HepG2 (cell line): ENCODE data around the gene ZFYVE28. TPM values are rescaled to one million over a fixed set of nuclear protein-coding genes. Genes with fewer than 3 reads are reported as not detected.
A peak's percentile ranks its signal among the peaks of the same experiment; 100 is the strongest.

Experiments used
- AGO2 ChIP-seq: fragments of 200-400 bp; formaldehyde crosslinking; optimal IDR thresholded peaks from 2 replicates; pipeline ENCODE3; 2017; ENCODE audit warnings: mild to moderate bottlenecking, low read depth, low read length, moderate library complexity
- BHLHE40 ChIP-seq: IDR thresholded peaks from 2 replicates; pipeline ENCODE4 v1.6.1; 2011; ENCODE audit warnings: low read length, improper control_type of control experiment
- EEA1 ChIP-seq: sonication (generic); formaldehyde crosslinking; IDR thresholded peaks from 2 replicates; pipeline ENCODE4 v1.5.1; 2020; ENCODE audit warnings: mild to moderate bottlenecking, missing genetic modification reagents, borderline replicate concordance
- HIVEP1 ChIP-seq: sonication (generic); formaldehyde crosslinking; IDR thresholded peaks from 2 replicates; pipeline ENCODE4 v1.4.0; 2020; ENCODE audit warnings: mild to moderate bottlenecking, missing genetic modification reagents
- KAT8 ChIP-seq: IDR thresholded peaks from 2 replicates; pipeline ENCODE4 v1.6.1; 2016; ENCODE audit warnings: missing genetic modification reagents, missing compliant biosample characterization
- KLF9 ChIP-seq: IDR thresholded peaks from 2 replicates; pipeline ENCODE4 v1.6.1; 2016; ENCODE audit warnings: low read depth
- SOX6 ChIP-seq, 2 experiments: fragments of 450-650 bp in 1 of 2; sonication (generic) in 1 of 2; formaldehyde crosslinking in 1 of 2; IDR thresholded peaks; 2 replicates each; pipeline versions ENCODE4 v1.4.0 to v1.6.1; 2017 to 2020; ENCODE audit warnings: antibody characterized with exemption in 1 of 2, mild to moderate bottlenecking in 1 of 2, missing genetic modification reagents in 1 of 2
- WIZ ChIP-seq: sonication (generic); formaldehyde crosslinking; IDR thresholded peaks from 2 replicates; pipeline ENCODE4 v1.5.1; 2020; ENCODE audit warnings: mild to moderate bottlenecking, missing genetic modification reagents
- ZFP41 ChIP-seq: sonication (generic); formaldehyde crosslinking; IDR thresholded peaks from 2 replicates; pipeline ENCODE4 v1.4.0; 2020; ENCODE audit warnings: mild to moderate bottlenecking, missing genetic modification reagents, borderline replicate concordance
- ZMYM2 ChIP-seq: sonication (generic); formaldehyde crosslinking; IDR thresholded peaks from 2 replicates; pipeline ENCODE4 v1.8.0; 2022; ENCODE audit warnings: mild to moderate bottlenecking, missing genetic modification reagents
- polyA plus RNA-seq, 8 experiments: library from polyadenylated mRNA; depleted of rRNA in 3 of 8; stranded (reverse) in 7 of 8; unstranded in 1 of 8; fragments of >200 nt; fragmentation: Illumina TruSeq in 4 of 8; extraction: Trizol in 4 of 8; gene quantifications; 2 replicates each; pipeline versions ENCODE4 v1.2.1 to v1.2.3, GENCODE V29; 2011 to 2016; ENCODE audit warnings: low read depth in 4 of 8, missing spikeins in 1 of 8, mixed read lengths in 1 of 8; ENCODE audit not compliant: insufficient read depth in 1 of 8
- total RNA-seq, 5 experiments: library from RNA; depleted of rRNA; stranded (reverse); fragments of >200 nt; fragmentation: Illumina TruSeq; extraction: Trizol; gene quantifications; 2 replicates each; pipeline ENCODE4 v1.2.3, GENCODE V29; 2016; ENCODE audit warnings: low read depth in 1 of 5
- TF ChIP-seq, protein P1 (sequence below): sonication (generic); formaldehyde crosslinking; IDR thresholded peaks from 2 replicates; pipeline ENCODE4 v1.4.0; 2020; ENCODE audit warnings: missing genetic modification reagents
- TF ChIP-seq, protein P2 (sequence below): IDR thresholded peaks from 2 replicates; pipeline ENCODE4 v1.6.1; 2016
- TF ChIP-seq, protein P3 (sequence below): sonication (generic); formaldehyde crosslinking; IDR thresholded peaks from 2 replicates; pipeline ENCODE4 v1.5.1; 2020; ENCODE audit warnings: missing genetic modification reagents, mild to moderate bottlenecking, borderline replicate concordance
- TF ChIP-seq, protein P4 (sequence below): IDR thresholded peaks from 2 replicates; pipeline ENCODE4 v1.6.1; 2016; ENCODE audit warnings: mild to moderate bottlenecking
- TF ChIP-seq, protein P5 (sequence below): sonication (generic); formaldehyde crosslinking; IDR thresholded peaks from 2 replicates; pipeline ENCODE4 v1.4.0; 2020; ENCODE audit warnings: missing genetic modification reagents, borderline replicate concordance
- TF ChIP-seq, protein P6 (sequence below): sonication (generic); formaldehyde crosslinking; IDR thresholded peaks from 2 replicates; pipeline ENCODE4 v1.4.0; 2020; ENCODE audit warnings: mild to moderate bottlenecking, missing genetic modification reagents

ZFYVE28 gene
- total and polyA plus RNA-seq, 2 of the 13 experiments (the other 11 are each of a cell fraction or from before 2014, with no cell fraction given) = 0.12 to 0.22 TPM

DNA sequence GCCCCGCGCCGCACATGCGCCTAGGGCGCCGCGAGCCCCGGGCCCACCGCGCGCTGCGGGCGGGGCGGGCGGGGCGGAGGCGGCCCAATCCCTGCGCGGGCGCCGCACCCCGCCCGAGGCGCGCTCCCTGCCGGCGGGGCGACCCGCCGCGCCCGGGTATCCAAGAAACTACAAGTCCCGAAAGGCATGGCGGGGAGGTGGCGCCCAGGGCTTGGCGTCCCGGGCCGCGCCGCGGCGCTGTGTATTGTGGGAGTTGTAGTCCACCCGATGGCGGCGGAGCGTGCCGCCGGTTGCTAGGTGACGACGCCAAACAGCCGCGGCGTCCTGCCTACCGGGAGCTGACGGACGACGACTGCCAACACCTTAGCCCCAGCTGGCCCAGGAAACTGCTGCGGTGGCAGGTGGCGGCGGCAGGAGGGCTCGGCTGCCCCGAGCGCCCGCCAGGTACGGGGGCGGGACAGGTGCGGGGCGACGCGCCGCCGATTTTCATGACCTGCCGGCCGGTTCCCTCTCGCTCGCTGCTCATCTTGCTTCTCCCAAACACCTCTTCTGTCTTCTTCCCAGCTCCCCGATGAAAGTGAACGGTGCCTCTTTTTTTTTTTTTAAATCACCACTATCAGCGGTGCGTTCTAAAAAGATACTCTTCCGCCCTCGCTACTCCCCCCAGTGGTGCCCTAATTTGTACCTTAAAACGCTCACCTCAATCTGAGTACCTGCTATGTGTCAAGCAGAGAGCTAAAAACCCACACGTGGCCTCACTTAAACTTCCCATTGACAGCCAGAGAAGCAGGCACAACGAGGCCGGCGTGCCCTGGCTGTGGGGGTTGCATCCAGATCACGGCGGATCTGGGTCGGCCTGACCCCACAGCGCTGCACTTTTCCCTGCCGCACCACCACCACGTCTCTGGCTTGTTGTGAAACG is 466 bp upstream of the ZFYVE28 start, which contains the start of gene CFAP99 (continued):
- TF ChIP-seq, protein P1, sequence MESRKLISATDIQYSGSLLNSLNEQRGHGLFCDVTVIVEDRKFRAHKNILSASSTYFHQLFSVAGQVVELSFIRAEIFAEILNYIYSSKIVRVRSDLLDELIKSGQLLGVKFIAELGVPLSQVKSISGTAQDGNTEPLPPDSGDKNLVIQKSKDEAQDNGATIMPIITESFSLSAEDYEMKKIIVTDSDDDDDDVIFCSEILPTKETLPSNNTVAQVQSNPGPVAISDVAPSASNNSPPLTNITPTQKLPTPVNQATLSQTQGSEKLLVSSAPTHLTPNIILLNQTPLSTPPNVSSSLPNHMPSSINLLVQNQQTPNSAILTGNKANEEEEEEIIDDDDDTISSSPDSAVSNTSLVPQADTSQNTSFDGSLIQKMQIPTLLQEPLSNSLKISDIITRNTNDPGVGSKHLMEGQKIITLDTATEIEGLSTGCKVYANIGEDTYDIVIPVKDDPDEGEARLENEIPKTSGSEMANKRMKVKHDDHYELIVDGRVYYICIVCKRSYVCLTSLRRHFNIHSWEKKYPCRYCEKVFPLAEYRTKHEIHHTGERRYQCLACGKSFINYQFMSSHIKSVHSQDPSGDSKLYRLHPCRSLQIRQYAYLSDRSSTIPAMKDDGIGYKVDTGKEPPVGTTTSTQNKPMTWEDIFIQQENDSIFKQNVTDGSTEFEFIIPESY = peak; percentile 5; the same call in 1 of the 2 replicates
- TF ChIP-seq ZFP41 (CRISPR knock-in tag) (no peak), EEA1 (no peak), ZMYM2 (CRISPR knock-in tag) (no peak), BHLHE40 (peak; percentile 70), AGO2 (no peak), WIZ (CRISPR knock-in tag) (no peak), KLF9 (CRISPR knock-in tag) (no peak), SOX6 (IDR thresholded peaks at IDR 0.05) (no peak), SOX6 (CRISPR knock-in tag; IDR thresholded peaks at IDR 0.05) (peak; percentile 25; the same call in 1 of the 2 replicates), KAT8 (CRISPR knock-in tag) (0 out of 2 replicates have a peak, but pooled peaks have one; percentile 28), HIVEP1 (CRISPR knock-in tag) (no peak)
- TF ChIP-seq, protein P2, sequence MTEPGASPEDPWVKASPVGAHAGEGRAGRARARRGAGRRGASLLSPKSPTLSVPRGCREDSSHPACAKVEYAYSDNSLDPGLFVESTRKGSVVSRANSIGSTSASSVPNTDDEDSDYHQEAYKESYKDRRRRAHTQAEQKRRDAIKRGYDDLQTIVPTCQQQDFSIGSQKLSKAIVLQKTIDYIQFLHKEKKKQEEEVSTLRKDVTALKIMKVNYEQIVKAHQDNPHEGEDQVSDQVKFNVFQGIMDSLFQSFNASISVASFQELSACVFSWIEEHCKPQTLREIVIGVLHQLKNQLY (CRISPR knock-in tag) = no peak
- TF ChIP-seq, protein P3, sequence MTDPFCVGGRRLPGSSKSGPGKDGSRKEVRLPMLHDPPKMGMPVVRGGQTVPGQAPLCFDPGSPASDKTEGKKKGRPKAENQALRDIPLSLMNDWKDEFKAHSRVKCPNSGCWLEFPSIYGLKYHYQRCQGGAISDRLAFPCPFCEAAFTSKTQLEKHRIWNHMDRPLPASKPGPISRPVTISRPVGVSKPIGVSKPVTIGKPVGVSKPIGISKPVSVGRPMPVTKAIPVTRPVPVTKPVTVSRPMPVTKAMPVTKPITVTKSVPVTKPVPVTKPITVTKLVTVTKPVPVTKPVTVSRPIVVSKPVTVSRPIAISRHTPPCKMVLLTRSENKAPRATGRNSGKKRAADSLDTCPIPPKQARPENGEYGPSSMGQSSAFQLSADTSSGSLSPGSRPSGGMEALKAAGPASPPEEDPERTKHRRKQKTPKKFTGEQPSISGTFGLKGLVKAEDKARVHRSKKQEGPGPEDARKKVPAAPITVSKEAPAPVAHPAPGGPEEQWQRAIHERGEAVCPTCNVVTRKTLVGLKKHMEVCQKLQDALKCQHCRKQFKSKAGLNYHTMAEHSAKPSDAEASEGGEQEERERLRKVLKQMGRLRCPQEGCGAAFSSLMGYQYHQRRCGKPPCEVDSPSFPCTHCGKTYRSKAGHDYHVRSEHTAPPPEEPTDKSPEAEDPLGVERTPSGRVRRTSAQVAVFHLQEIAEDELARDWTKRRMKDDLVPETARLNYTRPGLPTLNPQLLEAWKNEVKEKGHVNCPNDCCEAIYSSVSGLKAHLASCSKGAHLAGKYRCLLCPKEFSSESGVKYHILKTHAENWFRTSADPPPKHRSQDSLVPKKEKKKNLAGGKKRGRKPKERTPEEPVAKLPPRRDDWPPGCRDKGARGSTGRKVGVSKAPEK = no peak
- TF ChIP-seq, protein P4, sequence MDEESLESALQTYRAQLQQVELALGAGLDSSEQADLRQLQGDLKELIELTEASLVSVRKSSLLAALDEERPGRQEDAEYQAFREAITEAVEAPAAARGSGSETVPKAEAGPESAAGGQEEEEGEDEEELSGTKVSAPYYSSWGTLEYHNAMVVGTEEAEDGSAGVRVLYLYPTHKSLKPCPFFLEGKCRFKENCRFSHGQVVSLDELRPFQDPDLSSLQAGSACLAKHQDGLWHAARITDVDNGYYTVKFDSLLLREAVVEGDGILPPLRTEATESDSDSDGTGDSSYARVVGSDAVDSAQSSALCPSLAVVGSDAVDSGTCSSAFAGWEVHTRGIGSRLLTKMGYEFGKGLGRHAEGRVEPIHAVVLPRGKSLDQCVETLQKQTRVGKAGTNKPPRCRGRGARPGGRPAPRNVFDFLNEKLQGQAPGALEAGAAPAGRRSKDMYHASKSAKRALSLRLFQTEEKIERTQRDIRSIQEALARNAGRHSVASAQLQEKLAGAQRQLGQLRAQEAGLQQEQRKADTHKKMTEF (CRISPR knock-in tag) = peak; percentile 61; the same call in 1 of the 2 replicates
- TF ChIP-seq, protein P5, sequence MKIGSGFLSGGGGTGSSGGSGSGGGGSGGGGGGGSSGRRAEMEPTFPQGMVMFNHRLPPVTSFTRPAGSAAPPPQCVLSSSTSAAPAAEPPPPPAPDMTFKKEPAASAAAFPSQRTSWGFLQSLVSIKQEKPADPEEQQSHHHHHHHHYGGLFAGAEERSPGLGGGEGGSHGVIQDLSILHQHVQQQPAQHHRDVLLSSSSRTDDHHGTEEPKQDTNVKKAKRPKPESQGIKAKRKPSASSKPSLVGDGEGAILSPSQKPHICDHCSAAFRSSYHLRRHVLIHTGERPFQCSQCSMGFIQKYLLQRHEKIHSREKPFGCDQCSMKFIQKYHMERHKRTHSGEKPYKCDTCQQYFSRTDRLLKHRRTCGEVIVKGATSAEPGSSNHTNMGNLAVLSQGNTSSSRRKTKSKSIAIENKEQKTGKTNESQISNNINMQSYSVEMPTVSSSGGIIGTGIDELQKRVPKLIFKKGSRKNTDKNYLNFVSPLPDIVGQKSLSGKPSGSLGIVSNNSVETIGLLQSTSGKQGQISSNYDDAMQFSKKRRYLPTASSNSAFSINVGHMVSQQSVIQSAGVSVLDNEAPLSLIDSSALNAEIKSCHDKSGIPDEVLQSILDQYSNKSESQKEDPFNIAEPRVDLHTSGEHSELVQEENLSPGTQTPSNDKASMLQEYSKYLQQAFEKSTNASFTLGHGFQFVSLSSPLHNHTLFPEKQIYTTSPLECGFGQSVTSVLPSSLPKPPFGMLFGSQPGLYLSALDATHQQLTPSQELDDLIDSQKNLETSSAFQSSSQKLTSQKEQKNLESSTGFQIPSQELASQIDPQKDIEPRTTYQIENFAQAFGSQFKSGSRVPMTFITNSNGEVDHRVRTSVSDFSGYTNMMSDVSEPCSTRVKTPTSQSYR = no peak
- TF ChIP-seq, protein P6, sequence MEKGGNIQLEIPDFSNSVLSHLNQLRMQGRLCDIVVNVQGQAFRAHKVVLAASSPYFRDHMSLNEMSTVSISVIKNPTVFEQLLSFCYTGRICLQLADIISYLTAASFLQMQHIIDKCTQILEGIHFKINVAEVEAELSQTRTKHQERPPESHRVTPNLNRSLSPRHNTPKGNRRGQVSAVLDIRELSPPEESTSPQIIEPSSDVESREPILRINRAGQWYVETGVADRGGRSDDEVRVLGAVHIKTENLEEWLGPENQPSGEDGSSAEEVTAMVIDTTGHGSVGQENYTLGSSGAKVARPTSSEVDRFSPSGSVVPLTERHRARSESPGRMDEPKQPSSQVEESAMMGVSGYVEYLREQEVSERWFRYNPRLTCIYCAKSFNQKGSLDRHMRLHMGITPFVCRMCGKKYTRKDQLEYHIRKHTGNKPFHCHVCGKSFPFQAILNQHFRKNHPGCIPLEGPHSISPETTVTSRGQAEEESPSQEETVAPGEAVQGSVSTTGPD (CRISPR knock-in tag) = no peak
